Endothelial cell of umbilical vein (primary cell): ENCODE data around the gene BET1. TPM values are rescaled to one million over a fixed set of nuclear protein-coding genes. Genes with fewer than 3 reads are reported as not detected.

Experiments
- BruUV-seq: library from RNA; stranded (reverse); fragments of 400-500 nt; replicated peaks from 2 replicates; lab custom pipeline; 2021; lab: Mats Ljungman, UMichigan
- CTCF ChIA-PET: fragments of 300-600, 350-600 bp; sonication (Branson Sonifier 250); formaldehyde crosslinking; loops from one replicate; lab custom pipeline; 2021; ENCODE audit warnings: antibody characterized with exemption, inconsistent platforms; lab: Charles Lee
- POLR2A ChIA-PET: fragments of 300-600, 350-600 bp; sonication (Branson Sonifier 250); formaldehyde crosslinking; loops from one replicate; lab custom pipeline; 2021; ENCODE audit warnings: antibody characterized with exemption, inconsistent platforms; lab: Charles Lee
- DNase-seq: peaks from one replicate; pipeline ENCODE4 v3.0.0-alpha.2; 2011; ENCODE audit warnings: low read depth, low spot score
- FAIRE-seq: peaks from 2 replicates; lab custom pipeline; 2011; peaks lifted over from hg19 to GRCh38; lab: Jason Lieb, UNC
- H2AFZ ChIP-seq: 2 replicates; pipeline ENCODE4 v1.6.0; 2012; ENCODE audit warnings: low read depth, low read length, control low read depth, inconsistent platforms
- H3K27ac ChIP-seq: 2 replicates; pipeline ENCODE4 v1.5.1; 2011; ENCODE audit warnings: low read depth, mild to moderate bottlenecking, control low read depth, low read length, moderate library complexity; ENCODE audit not compliant: insufficient read depth
- H3K27me3 ChIP-seq, 2 experiments: 2 replicates each; pipeline versions ENCODE4 v1.6.0 to v1.6.1; 2011; ENCODE audit warnings: low read length in 2 of 2, mixed read lengths in 1 of 2; ENCODE audit not compliant: control insufficient read depth in 2 of 2, insufficient read depth in 2 of 2
- H3K36me3 ChIP-seq, 2 experiments: 2 replicates in 1 of 2; 3 replicates in 1 of 2; pipeline ENCODE4 v1.5.1; 2011; ENCODE audit warnings: low read length in 2 of 2, mild to moderate bottlenecking in 1 of 2, moderate library complexity in 1 of 2; ENCODE audit not compliant: control insufficient read depth in 2 of 2, insufficient read depth in 2 of 2; ENCODE audit errors: extremely low read depth in 1 of 2
- H3K4me1 ChIP-seq: 3 replicates; pipeline ENCODE4 v1.5.1; 2011; ENCODE audit warnings: mild to moderate bottlenecking, low read length; ENCODE audit not compliant: control insufficient read depth, insufficient read depth; ENCODE audit errors: extremely low read depth
- H3K4me2 ChIP-seq: 2 replicates; pipeline ENCODE4 v1.6.1; 2011; ENCODE audit warnings: low read length, control low read depth, mixed read lengths; ENCODE audit not compliant: insufficient read depth
- H3K4me3 ChIP-seq, 3 experiments: fragments of 200-600 bp in 1 of 3; sonication (generic), shearing (Covaris generic) in 1 of 3; replicated peaks in 1 of 3; 2 replicates each; pipeline ENCODE4 v1.5.1; 2011 to 2016; ENCODE audit warnings: control low read depth in 3 of 3, low read length in 3 of 3, mild to moderate bottlenecking in 2 of 3, inconsistent platforms in 1 of 3, low read depth in 1 of 3, moderate library complexity in 1 of 3; ENCODE audit not compliant: insufficient read depth in 1 of 3
- H3K79me2 ChIP-seq: 2 replicates; pipeline ENCODE4 v1.6.0; 2012; ENCODE audit warnings: low read length, inconsistent platforms; ENCODE audit not compliant: control insufficient read depth, insufficient read depth
- H3K9ac ChIP-seq: replicated peaks from 2 replicates; pipeline ENCODE3; 2011; ENCODE audit warnings: low read length, control low read depth; ENCODE audit not compliant: insufficient read depth; ENCODE audit errors: extremely low read depth
- H3K9me1 ChIP-seq: replicated peaks from 3 replicates; pipeline ENCODE4 v1.6.0; 2011; ENCODE audit warnings: mild to moderate bottlenecking, low read length; ENCODE audit not compliant: control insufficient read depth, insufficient read depth; ENCODE audit errors: extremely low read depth
- H3K9me3 ChIP-seq: replicated peaks from 2 replicates; pipeline ENCODE4 v1.5.1; 2012; ENCODE audit warnings: low read length, inconsistent platforms; ENCODE audit not compliant: control insufficient read depth, insufficient read depth
- H4K20me1 ChIP-seq: replicated peaks from 2 replicates; pipeline ENCODE3; 2011; ENCODE audit warnings: mild to moderate bottlenecking, low read length; ENCODE audit not compliant: control insufficient read depth, insufficient read depth; ENCODE audit errors: extremely low read depth
- EZH2 ChIP-seq: IDR thresholded peaks from 2 replicates; pipeline ENCODE4 v1.6.1; 2012; ENCODE audit warnings: borderline replicate concordance, low read depth, mild to moderate bottlenecking, moderate library complexity, low read length, inconsistent platforms; ENCODE audit not compliant: severe bottlenecking
- FOS ChIP-seq: IDR thresholded peaks from 2 replicates; pipeline ENCODE4 v1.6.1; 2011; ENCODE audit warnings: mild to moderate bottlenecking, low read length, moderate library complexity, borderline replicate concordance; ENCODE audit not compliant: insufficient read depth
- JUN ChIP-seq: IDR thresholded peaks from 2 replicates; pipeline ENCODE4 v1.6.1; 2011; ENCODE audit warnings: borderline replicate concordance, low read depth; ENCODE audit not compliant: insufficient read length, insufficient read depth
- POLR2AphosphoS5 ChIP-seq: IDR thresholded peaks from 2 replicates; pipeline ENCODE4 v1.6.1; 2012; ENCODE audit warnings: low read depth, mild to moderate bottlenecking, control low read depth, low read length, moderate library complexity; ENCODE audit not compliant: insufficient read depth
- dilution Hi-C: fragments of 300-500 bp; cut with MboI; formaldehyde crosslinking; loops from one replicate; pipeline ENCODE4 v1.15.0; 2019; ENCODE audit warnings: low sequenced_read_pairs; ENCODE audit not compliant: extremely low pct_ligation_motif_present
- intact Hi-C: fragments of 100-400 bp; cut with micrococcal nuclease; formaldehyde crosslinking; loops from one replicate; pipeline ENCODE4 v1.10.0; 2022
- polyA plus RNA-seq, 4 experiments: library from polyadenylated mRNA; depleted of rRNA in 3 of 4; stranded (reverse) in 3 of 4; unstranded in 1 of 4; fragments of >200 nt; gene quantifications; 2 replicates each; pipeline versions ENCODE4 v1.2.1 to v1.2.3, GENCODE V29; 2011 to 2012; ENCODE audit warnings: missing spikeins in 1 of 4
- total RNA-seq: library from RNA; stranded (reverse); gene quantifications from 2 replicates; pipeline ENCODE4 v1.2.3, GENCODE V29; 2021

BET1 gene
- total and polyA plus RNA-seq, 2 donors (not counting 3 experiments of a cell fraction or from before 2014, with no cell fraction given) = 21.9 to 28.4 TPM

GRCh38 chr7:94044806-94045205 lies 40.7 kb upstream of the BET1 start:
- H3K4me1 ChIP-seq = peaks cover 22% of the 10 kb centered on the region
- TF ChIP-seq POLR2AphosphoS5 (no peak), JUN (no peak)
- intact Hi-C loops (no loop called here), dilution Hi-C loops (no loop called here)
- H3K36me3 ChIP-seq = no peaks in the 10 kb centered on the region
- H2AFZ ChIP-seq = no peak overlapping the region
- CTCF ChIA-PET = interaction anchor here (3.1 kb wide), 1 partner anchor 11 kb away, joined by 11 read pairs; no protein-coding TSS in a partner anchor
- no peaks in the 10 kb centered on the region for H4K20me1 ChIP-seq
- H3K4me2 ChIP-seq = no peak overlapping the region
- H3K9ac ChIP-seq = no peak overlapping the region
- POLR2A ChIA-PET = no interaction called here
- H3K4me3 ChIP-seq = no peak overlapping the region
- H3K79me2 ChIP-seq = no peaks in the 10 kb centered on the region
- FAIRE-seq (no peak), DNase-seq (no peak)
- no peaks in the 10 kb centered on the region for H3K9me1 ChIP-seq
- H3K9me3 ChIP-seq = no peaks in the 10 kb centered on the region
- H3K27me3 ChIP-seq = peaks cover 27 to 38% of the 10 kb centered on the region in 2 experiments
- no TSS peak for BruUV-seq
- H3K27ac ChIP-seq = no peak overlapping the region

- ChIA-PET POLR2A (no interaction called here), CTCF (no interaction called here)
- no TSS peak for BruUV-seq
- H3K9me3 ChIP-seq = no peaks in the 10 kb centered on the region
- FAIRE-seq (peak; percentile 74), DNase-seq (no peak)
- dilution Hi-C loops (no loop called here), intact Hi-C loops (no loop called here)
- H3K79me2 ChIP-seq = no peaks in the 10 kb centered on the region
- no peaks in the 10 kb centered on the region for H3K9me1 ChIP-seq
- no peak overlapping the region for H2AFZ ChIP-seq
- no peak overlapping the region for H3K9ac ChIP-seq
- no peak overlapping the region for H3K4me2 ChIP-seq
- no peak for TF ChIP-seq EZH2
- TF ChIP-seq FOS = peak; percentile 52
- peaks cover 22% of the 10 kb centered on the region for H3K4me1 ChIP-seq
- H3K27ac ChIP-seq = no peak overlapping the region
- H3K36me3 ChIP-seq = no peaks in the 10 kb centered on the region
- H3K27me3 ChIP-seq = peaks cover 27 to 40% of the 10 kb centered on the region in 2 experiments
- H4K20me1 ChIP-seq = no peaks in the 10 kb centered on the region
- no peak overlapping the region for H3K4me3 ChIP-seq
These were observed 39.1 kb upstream of the BET1 start for GRCh38 chr7:94043299-94043698.
